HL-60 (cell line): ENCODE results near the gene NRARP.

Experiments
- DNase-seq, 2 experiments: peaks; one replicate each; pipeline ENCODE4 v3.0.0-alpha.2; 2010 to 2020; ENCODE audit warnings: low read depth in 1 of 2, low spot score in 1 of 2
- H3K27ac ChIP-seq: fragments of 250-450 bp; sonication (Bioruptor Pico); replicated peaks from 2 replicates; pipeline ENCODE4 v1.5.1; 2020; ENCODE audit warnings: mild to moderate bottlenecking, moderate library complexity
- H3K27me3 ChIP-seq: fragments of 250-450 bp; sonication (Bioruptor Pico); 2 replicates; pipeline ENCODE4 v1.5.1; 2021; ENCODE audit warnings: mild to moderate bottlenecking, moderate library complexity; ENCODE audit not compliant: insufficient read depth, poor library complexity, severe bottlenecking
- H3K4me3 ChIP-seq: replicated peaks from 2 replicates; pipeline ENCODE4 v1.5.1; 2011; ENCODE audit warnings: mild to moderate bottlenecking, control low read depth, low read length; ENCODE audit not compliant: insufficient read depth
- GABPA ChIP-seq: IDR thresholded peaks from 2 replicates; pipeline ENCODE4 v1.6.1; 2012; ENCODE audit warnings: low read depth
- POLR2AphosphoS5 ChIP-seq: IDR thresholded peaks from 2 replicates; pipeline ENCODE4 v1.6.1; 2012; ENCODE audit warnings: low read depth
- SPI1 ChIP-seq: IDR thresholded peaks from 2 replicates; pipeline ENCODE4 v1.6.1; 2012; ENCODE audit warnings: low read depth, mild to moderate bottlenecking, borderline replicate concordance
- TF ChIP-seq, protein P1 (sequence below): IDR thresholded peaks from one replicate; pipeline ENCODE4 v1.5.1; 2011; ENCODE audit warnings: low read length, control low read depth, inconsistent platforms; ENCODE audit not compliant: insufficient read depth
- TF ChIP-seq, protein P2 (sequence below): IDR thresholded peaks from 2 replicates; pipeline ENCODE4 v1.6.1; 2012; ENCODE audit warnings: low read depth; ENCODE audit not compliant: insufficient replicate concordance

Gene NRARP

DNA sequence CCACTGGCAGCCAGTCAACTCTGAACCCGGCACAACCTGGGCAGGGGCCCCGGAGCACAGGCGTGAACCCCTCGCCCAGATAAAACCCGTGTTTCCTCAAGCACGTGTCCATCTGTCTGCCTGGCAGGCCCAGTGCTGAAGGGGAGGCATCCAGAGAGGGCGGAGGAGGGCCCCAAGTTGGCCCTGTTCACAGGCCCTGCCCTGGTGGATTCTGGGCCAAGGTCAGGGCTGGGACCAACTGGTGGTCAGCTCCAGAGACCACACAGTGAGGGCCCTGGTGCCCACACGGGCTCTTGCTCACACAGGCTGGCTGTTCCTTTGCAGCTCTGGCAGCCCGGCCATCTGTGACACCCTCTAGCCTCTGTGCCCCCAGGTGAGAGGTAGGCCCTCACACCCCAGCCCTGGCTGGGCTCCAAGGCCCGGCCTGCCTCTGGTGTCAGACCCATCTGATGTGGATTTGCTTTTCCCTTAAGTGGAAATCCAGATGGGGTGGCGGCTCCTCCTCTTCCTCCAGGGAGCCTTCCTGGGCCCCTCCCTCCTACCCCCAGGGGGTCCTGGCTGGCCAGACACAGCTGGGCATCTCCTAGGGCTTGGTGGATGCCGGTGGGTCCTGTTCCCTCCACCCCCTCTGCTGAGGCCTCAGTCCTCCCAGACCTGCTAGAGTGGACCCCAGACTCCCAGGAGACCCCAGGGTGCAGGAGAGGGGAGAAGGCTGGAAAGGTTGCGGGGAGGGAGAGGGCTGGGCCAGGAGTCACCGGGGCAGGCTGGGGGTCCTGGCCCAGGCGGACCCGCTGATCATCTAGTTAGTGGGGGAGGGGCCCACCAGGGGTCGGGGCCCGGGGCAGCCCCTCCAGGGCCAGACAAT, 51.5 kb downstream of the NRARP start:
- Histone ChIP-seq H3K27ac (no peak overlapping the region), H3K4me3 (no peak overlapping the region), H3K27me3 (no peaks in the 10 kb centered on the region)
- TF ChIP-seq POLR2AphosphoS5 (no peak), GABPA (no peak), SPI1 (no peak)
- TF ChIP-seq, protein P1, sequence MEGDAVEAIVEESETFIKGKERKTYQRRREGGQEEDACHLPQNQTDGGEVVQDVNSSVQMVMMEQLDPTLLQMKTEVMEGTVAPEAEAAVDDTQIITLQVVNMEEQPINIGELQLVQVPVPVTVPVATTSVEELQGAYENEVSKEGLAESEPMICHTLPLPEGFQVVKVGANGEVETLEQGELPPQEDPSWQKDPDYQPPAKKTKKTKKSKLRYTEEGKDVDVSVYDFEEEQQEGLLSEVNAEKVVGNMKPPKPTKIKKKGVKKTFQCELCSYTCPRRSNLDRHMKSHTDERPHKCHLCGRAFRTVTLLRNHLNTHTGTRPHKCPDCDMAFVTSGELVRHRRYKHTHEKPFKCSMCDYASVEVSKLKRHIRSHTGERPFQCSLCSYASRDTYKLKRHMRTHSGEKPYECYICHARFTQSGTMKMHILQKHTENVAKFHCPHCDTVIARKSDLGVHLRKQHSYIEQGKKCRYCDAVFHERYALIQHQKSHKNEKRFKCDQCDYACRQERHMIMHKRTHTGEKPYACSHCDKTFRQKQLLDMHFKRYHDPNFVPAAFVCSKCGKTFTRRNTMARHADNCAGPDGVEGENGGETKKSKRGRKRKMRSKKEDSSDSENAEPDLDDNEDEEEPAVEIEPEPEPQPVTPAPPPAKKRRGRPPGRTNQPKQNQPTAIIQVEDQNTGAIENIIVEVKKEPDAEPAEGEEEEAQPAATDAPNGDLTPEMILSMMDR: no peak
- TF ChIP-seq, protein P2, sequence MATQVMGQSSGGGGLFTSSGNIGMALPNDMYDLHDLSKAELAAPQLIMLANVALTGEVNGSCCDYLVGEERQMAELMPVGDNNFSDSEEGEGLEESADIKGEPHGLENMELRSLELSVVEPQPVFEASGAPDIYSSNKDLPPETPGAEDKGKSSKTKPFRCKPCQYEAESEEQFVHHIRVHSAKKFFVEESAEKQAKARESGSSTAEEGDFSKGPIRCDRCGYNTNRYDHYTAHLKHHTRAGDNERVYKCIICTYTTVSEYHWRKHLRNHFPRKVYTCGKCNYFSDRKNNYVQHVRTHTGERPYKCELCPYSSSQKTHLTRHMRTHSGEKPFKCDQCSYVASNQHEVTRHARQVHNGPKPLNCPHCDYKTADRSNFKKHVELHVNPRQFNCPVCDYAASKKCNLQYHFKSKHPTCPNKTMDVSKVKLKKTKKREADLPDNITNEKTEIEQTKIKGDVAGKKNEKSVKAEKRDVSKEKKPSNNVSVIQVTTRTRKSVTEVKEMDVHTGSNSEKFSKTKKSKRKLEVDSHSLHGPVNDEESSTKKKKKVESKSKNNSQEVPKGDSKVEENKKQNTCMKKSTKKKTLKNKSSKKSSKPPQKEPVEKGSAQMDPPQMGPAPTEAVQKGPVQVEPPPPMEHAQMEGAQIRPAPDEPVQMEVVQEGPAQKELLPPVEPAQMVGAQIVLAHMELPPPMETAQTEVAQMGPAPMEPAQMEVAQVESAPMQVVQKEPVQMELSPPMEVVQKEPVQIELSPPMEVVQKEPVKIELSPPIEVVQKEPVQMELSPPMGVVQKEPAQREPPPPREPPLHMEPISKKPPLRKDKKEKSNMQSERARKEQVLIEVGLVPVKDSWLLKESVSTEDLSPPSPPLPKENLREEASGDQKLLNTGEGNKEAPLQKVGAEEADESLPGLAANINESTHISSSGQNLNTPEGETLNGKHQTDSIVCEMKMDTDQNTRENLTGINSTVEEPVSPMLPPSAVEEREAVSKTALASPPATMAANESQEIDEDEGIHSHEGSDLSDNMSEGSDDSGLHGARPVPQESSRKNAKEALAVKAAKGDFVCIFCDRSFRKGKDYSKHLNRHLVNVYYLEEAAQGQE: no peak
- DNase-seq: no peak
